IMR-90 (cell line): ENCODE results near the gene UBE2J1. TPM values are rescaled to one million over a fixed set of nuclear protein-coding genes. Genes with fewer than 3 reads are reported as not detected.

Source experiments
- ATAC-seq: fragments of 200-7000 bp; cut with Tn5 transposase; 2 replicates; pipeline ENCODE4 v1.9.1; 2020; ENCODE audit warnings: low read depth, mild to moderate bottlenecking, moderate library complexity
- BruUV-seq: library from RNA; stranded (reverse); fragments of 400-500 nt; replicated peaks from 2 replicates; lab custom pipeline; 2021; lab: Mats Ljungman, UMichigan
- CTCF ChIA-PET: fragments of 300-600 bp; formaldehyde crosslinking; extraction: SDS; loops from one replicate; lab custom pipeline; 2021; ENCODE audit warnings: antibody characterized with exemption; lab: Yijun Ruan, JAX
- POLR2A ChIA-PET: fragments of 300-600 bp; sonication (Branson Sonifier 250); formaldehyde crosslinking; loops from one replicate; lab custom pipeline; 2022; ENCODE audit warnings: antibody characterized with exemption; ENCODE audit not compliant: unreplicated experiment; lab: Charles Lee
- DNase-seq: peaks from one replicate; pipeline ENCODE4 v3.0.0; 2013
- H2AFZ ChIP-seq: replicated peaks from 2 replicates; pipeline ENCODE3; 2013; ENCODE audit warnings: low read length, mild to moderate bottlenecking; ENCODE audit not compliant: poor library complexity
- H2AK5ac ChIP-seq: 2 replicates; pipeline ENCODE4 v1.6.1; 2013; ENCODE audit warnings: low read depth, low read length, inconsistent platforms
- H2AK9ac ChIP-seq: replicated peaks from 2 replicates; pipeline ENCODE3; 2013; ENCODE audit warnings: mild to moderate bottlenecking, low read depth, low read length, moderate library complexity; ENCODE audit not compliant: poor library complexity
- H2BK120ac ChIP-seq: 2 replicates; pipeline ENCODE4 v1.6.1; 2013; ENCODE audit warnings: low read depth, low read length, inconsistent platforms
- H2BK15ac ChIP-seq: 3 replicates; pipeline ENCODE4 v1.6.1; 2013; ENCODE audit warnings: low read depth, low read length, inconsistent platforms
- H2BK20ac ChIP-seq: 2 replicates; pipeline ENCODE4 v1.6.1; 2013; ENCODE audit warnings: low read depth, mild to moderate bottlenecking, inconsistent platforms, low read length, moderate library complexity
- H2BK5ac ChIP-seq: 2 replicates; pipeline ENCODE4 v1.6.1; 2013; ENCODE audit warnings: mild to moderate bottlenecking, low read depth, low read length, inconsistent platforms; ENCODE audit not compliant: poor library complexity, severe bottlenecking
- H3K14ac ChIP-seq: replicated peaks from 2 replicates; pipeline ENCODE4 v1.6.1; 2013; ENCODE audit warnings: low read depth, low read length, inconsistent platforms
- H3K18ac ChIP-seq: 2 replicates; pipeline ENCODE4 v1.6.1; 2013; ENCODE audit warnings: low read depth, low read length, control low read depth
- H3K23ac ChIP-seq: 2 replicates; pipeline ENCODE4 v1.6.1; 2013; ENCODE audit warnings: low read depth, low read length, inconsistent platforms
- H3K27ac ChIP-seq: 2 replicates; pipeline ENCODE4 v1.5.1; 2013; ENCODE audit warnings: mild to moderate bottlenecking, control low read depth, low read length; ENCODE audit not compliant: insufficient read depth
- H3K27me3 ChIP-seq: 2 replicates; pipeline ENCODE4 v1.6.1; 2013; ENCODE audit warnings: low read length; ENCODE audit not compliant: control insufficient read depth, insufficient read depth
- H3K36me3 ChIP-seq: 2 replicates; pipeline ENCODE4 v1.6.1; 2013; ENCODE audit warnings: low read length, mixed read lengths; ENCODE audit not compliant: control insufficient read depth, insufficient read depth
- H3K4ac ChIP-seq: 2 replicates; pipeline ENCODE4 v1.6.1; 2013; ENCODE audit warnings: low read depth, low read length, inconsistent platforms
- H3K4me1 ChIP-seq: 2 replicates; pipeline ENCODE4 v1.6.1; 2013; ENCODE audit warnings: low read length, mixed read lengths; ENCODE audit not compliant: control insufficient read depth, insufficient read depth
- H3K4me2 ChIP-seq: 2 replicates; pipeline ENCODE4 v1.6.1; 2013; ENCODE audit warnings: low read depth, mild to moderate bottlenecking, control low read depth, low read length, moderate library complexity
- H3K4me3 ChIP-seq: 2 replicates; pipeline ENCODE4 v1.5.1; 2013; ENCODE audit warnings: low read depth, mild to moderate bottlenecking, control low read depth, low read length, moderate library complexity; ENCODE audit not compliant: insufficient read depth
- H3K56ac ChIP-seq: 2 replicates; pipeline ENCODE4 v1.6.1; 2013; ENCODE audit warnings: low read length, inconsistent platforms; ENCODE audit not compliant: insufficient read depth; ENCODE audit errors: extremely low read depth
- H3K79me1 ChIP-seq, 2 experiments: 2 replicates each; pipeline ENCODE4 v1.6.1; 2013; ENCODE audit warnings: low read length in 2 of 2, inconsistent platforms in 1 of 2, low read depth in 1 of 2
- H3K9ac ChIP-seq: 2 replicates; pipeline ENCODE4 v1.6.1; 2013; ENCODE audit warnings: low read depth, low read length, control low read depth
- H3K9me1 ChIP-seq: 2 replicates; pipeline ENCODE4 v1.6.1; 2013; ENCODE audit warnings: low read length, inconsistent platforms; ENCODE audit not compliant: insufficient read depth
- H3K9me3 ChIP-seq: 2 replicates; pipeline ENCODE4 v1.6.1; 2013; ENCODE audit warnings: low read length; ENCODE audit not compliant: control insufficient read depth, insufficient read depth
- H4K20me1 ChIP-seq: 2 replicates; pipeline ENCODE4 v1.6.1; 2013; ENCODE audit warnings: low read length, inconsistent platforms; ENCODE audit not compliant: insufficient read depth
- H4K5ac ChIP-seq: 2 replicates; pipeline ENCODE4 v1.6.1; 2013; ENCODE audit warnings: mild to moderate bottlenecking, low read depth, low read length, control low read depth
- H4K8ac ChIP-seq, 2 experiments: 2 replicates each; pipeline ENCODE4 v1.6.1; 2013; ENCODE audit warnings: low read depth in 2 of 2, low read length in 2 of 2, control low read depth in 1 of 2, inconsistent platforms in 1 of 2
- H4K91ac ChIP-seq: 2 replicates; pipeline ENCODE4 v1.6.1; 2013; ENCODE audit warnings: low read depth, low read length, inconsistent platforms; ENCODE audit not compliant: insufficient read depth
- CHD1 ChIP-seq: IDR thresholded peaks from 2 replicates; pipeline ENCODE4 v1.6.1; 2012; ENCODE audit warnings: low read depth, low read length, improper control_type of control experiment
- CTCF ChIP-seq: conservative IDR thresholded peaks from 2 replicates; pipeline ENCODE4 v1.5.1; 2012; ENCODE audit warnings: mild to moderate bottlenecking, low read depth, low read length, improper control_type of control experiment
- MAFK ChIP-seq: IDR thresholded peaks from 2 replicates; pipeline ENCODE4 v1.6.1; 2012; ENCODE audit warnings: low read depth, low read length, improper control_type of control experiment
- MXI1 ChIP-seq: IDR thresholded peaks from 2 replicates; pipeline ENCODE4 v1.6.1; 2012; ENCODE audit warnings: low read depth, mild to moderate bottlenecking, low read length, moderate library complexity, borderline replicate concordance
- POLR2A ChIP-seq: IDR thresholded peaks from 2 replicates; pipeline ENCODE4 v1.6.1; 2012; ENCODE audit warnings: mild to moderate bottlenecking, low read depth, low read length
- RAD21 ChIP-seq: IDR thresholded peaks from 2 replicates; pipeline ENCODE4 v1.6.1; 2012; ENCODE audit warnings: low read length, improper control_type of control experiment
- RCOR1 ChIP-seq: IDR thresholded peaks from 2 replicates; pipeline ENCODE4 v1.6.1; 2012; ENCODE audit warnings: mild to moderate bottlenecking, low read length, improper control_type of control experiment; ENCODE audit not compliant: insufficient replicate concordance
- RFX5 ChIP-seq: IDR thresholded peaks from 2 replicates; pipeline ENCODE4 v1.8.0; 2012; ENCODE audit warnings: low read depth, mild to moderate bottlenecking, low read length, moderate library complexity
- WGBS, 2 experiments: methylation state at CpG; one replicate each; pipeline versions ENCODE4 v1.1.5 to v1.1.7; 2013; ENCODE audit warnings: missing lambda C conversion rate in 2 of 2; ENCODE audit not compliant: insufficient read length in 1 of 2; ENCODE audit errors: extremely low coverage in 2 of 2; 5-methylcytosine and 5-hydroxymethylcytosine counted together
- dilution Hi-C: fragments of 300-500 bp; cut with HindIII; formaldehyde crosslinking; loops from one replicate; pipeline ENCODE4 v1.14.3; 2018; ENCODE audit warnings: low sequenced_read_pairs; ENCODE audit not compliant: unreplicated experiment
- in situ Hi-C: fragments of 300-500 bp; cut with MboI; formaldehyde crosslinking; loops from 3 replicates; pipeline ENCODE4 v1.14.3; 2019; ENCODE audit warnings: low sequenced_read_pairs, inconsistent platforms, mixed read lengths
- intact Hi-C: fragments of 100-400 bp; cut with micrococcal nuclease; formaldehyde crosslinking; loops from 2 replicates; pipeline ENCODE4 v1.10.0; 2022
- polyA plus RNA-seq, 3 experiments: library from polyadenylated mRNA; depleted of rRNA; stranded (reverse); fragments of >200 nt; gene quantifications; 2 replicates each; pipeline ENCODE4 v1.2.3, GENCODE V29; 2012; ENCODE audit warnings: low replicate concordance in 1 of 3
- total RNA-seq: library from RNA; depleted of rRNA; stranded (reverse); fragments of >200 nt; gene quantifications from 2 replicates; pipeline ENCODE4 v1.2.3, GENCODE V29; 2012

UBE2J1 gene
- total and polyA plus RNA-seq, 2 of the 4 experiments (the other 2 are of a cell fraction) = 20.9 to 35.3 TPM

GRCh38 chr6:89281779-89282246 lies 70.7 kb downstream of the UBE2J1 start:
- no peaks in the 10 kb centered on the region for H3K36me3 ChIP-seq
- no peaks in the 10 kb centered on the region; the same call in 1 of the 2 replicates for H4K20me1 ChIP-seq
- H3K4me3 ChIP-seq = no peak overlapping the region
- no peak overlapping the region for H2BK5ac ChIP-seq
- in situ Hi-C loops (no loop called here), intact Hi-C loops (no loop called here), dilution Hi-C loops (no loop called here)
- H4K8ac ChIP-seq = no peak overlapping the region
- H2BK120ac ChIP-seq = no peak overlapping the region
- no TSS peak for BruUV-seq
- H4K91ac ChIP-seq = no peak overlapping the region
- no peak overlapping the region for H3K4me2 ChIP-seq
- no peak overlapping the region for H3K18ac ChIP-seq
- no peaks in the 10 kb centered on the region for H3K79me1 ChIP-seq
- H3K14ac ChIP-seq = no peak overlapping the region
- ChIA-PET POLR2A (no interaction called here), CTCF (no interaction called here)
- peak; percentile 36; the same call in 1 of the 2 replicates for TF ChIP-seq CTCF
- no peak for TF ChIP-seq RCOR1
- TF ChIP-seq CHD1 = no peak
- no peak for TF ChIP-seq MAFK
- no peak for TF ChIP-seq RFX5
- no peak for TF ChIP-seq POLR2A
- no peak for TF ChIP-seq MXI1
- TF ChIP-seq RAD21 = peak; percentile 23; the same call in 1 of the 2 replicates
- no peak overlapping the region for H2AK9ac ChIP-seq
- WGBS, 2 experiments = 60% methylated on average over 10 of the region's 10 CpGs; no CpG with 5 or more reads in 1 of the 2 experiments
- no peak overlapping the region for H3K27ac ChIP-seq
- no peaks in the 10 kb centered on the region for H3K4me1 ChIP-seq
- no peak overlapping the region for H3K56ac ChIP-seq
- ATAC-seq (peak; percentile 80; the same call in 1 of the 2 replicates), DNase-seq (peak; percentile 42)
- H2BK15ac ChIP-seq = no peak overlapping the region
- no peak overlapping the region for H3K9ac ChIP-seq
- H2AFZ ChIP-seq = no peak overlapping the region
- no peak overlapping the region for H3K23ac ChIP-seq
- peaks cover 17% of the 10 kb centered on the region for H3K27me3 ChIP-seq
- H4K5ac ChIP-seq = no peak overlapping the region
- no peak overlapping the region for H3K4ac ChIP-seq
- no peak overlapping the region for H2AK5ac ChIP-seq
- no peaks in the 10 kb centered on the region for H3K9me1 ChIP-seq
- no peak overlapping the region for H2BK20ac ChIP-seq
- no peaks in the 10 kb centered on the region for H3K9me3 ChIP-seq
